Mucosa of rectum (tissue), 2 donors: ENCODE results near the gene KNCN.

Source experiments
- H3K27ac ChIP-seq, 2 donors: one replicate each; pipeline ENCODE4 v1.7.0; 2013; ENCODE audit warnings: inconsistent platforms in 2 of 2, low read depth in 2 of 2, low read length in 2 of 2
- H3K27me3 ChIP-seq, 2 donors: one replicate each; pipeline ENCODE4 v1.7.0; 2013; ENCODE audit warnings: low read length in 2 of 2; ENCODE audit not compliant: control insufficient read depth in 2 of 2, insufficient read depth in 2 of 2
- H3K36me3 ChIP-seq, 2 donors: one replicate each; pipeline ENCODE4 v1.7.0; 2013; ENCODE audit warnings: low read length in 2 of 2; ENCODE audit not compliant: control insufficient read depth in 2 of 2, insufficient read depth in 2 of 2
- H3K4me1 ChIP-seq, 2 donors: one replicate each; pipeline ENCODE4 v1.7.0; 2013; ENCODE audit warnings: low read length in 2 of 2, mild to moderate bottlenecking in 1 of 2; ENCODE audit not compliant: control insufficient read depth in 2 of 2, insufficient read depth in 2 of 2
- H3K4me3 ChIP-seq, 2 donors: one replicate each; pipeline ENCODE4 v1.7.0; 2013; ENCODE audit warnings: low read length in 2 of 2
- H3K9ac ChIP-seq, 2 donors: one replicate each; pipeline ENCODE4 v1.7.0; 2013; ENCODE audit warnings: low read length in 2 of 2, low read depth in 1 of 2, mild to moderate bottlenecking in 1 of 2
- H3K9me3 ChIP-seq, 2 donors: one replicate each; pipeline ENCODE4 v1.7.0; 2013; ENCODE audit warnings: low read length in 2 of 2; ENCODE audit not compliant: control insufficient read depth in 2 of 2
- donor health status: healthy.
- donor health status: Normal muscosa, but diverticular disease.

KNCN gene

GRCh38 chr1:46583494-46583893 lies 32.0 kb upstream of the KNCN start:
- no peak overlapping the region for H3K9ac ChIP-seq
- H3K27me3 ChIP-seq: no peaks in the 10 kb centered on the region
- H3K4me3 ChIP-seq: no peak overlapping the region
- no peaks in the 10 kb centered on the region for H3K9me3 ChIP-seq
- H3K27ac ChIP-seq: no peak overlapping the region
- peaks cover 41 to 53% of the 10 kb centered on the region in 2 donors for H3K36me3 ChIP-seq
- H3K4me1 ChIP-seq: no peaks in the 10 kb centered on the region

- no peak overlapping the region for H3K9ac ChIP-seq
- no peak overlapping the region for H3K4me3 ChIP-seq
- H3K4me1 ChIP-seq: no peaks in the 10 kb centered on the region
- no peaks in the 10 kb centered on the region for H3K27me3 ChIP-seq
- peaks cover 42 to 57% of the 10 kb centered on the region in 2 donors for H3K36me3 ChIP-seq
- no peaks in the 10 kb centered on the region for H3K9me3 ChIP-seq
- H3K27ac ChIP-seq: no peak overlapping the region
Observed at GRCh38 chr1:46582972-46583371, 31.5 kb upstream of the KNCN start.

GRCh38 chr1:46581681-46582455 lies 30.4 kb upstream of the KNCN start:
- Histone ChIP-seq H3K36me3 (peaks cover 48 to 64% of the 10 kb centered on the region in 2 donors), H3K9ac (no peak overlapping the region), H3K4me3 (no peak overlapping the region), H3K27me3 (no peaks in the 10 kb centered on the region), H3K9me3 (no peaks in the 10 kb centered on the region), H3K27ac (no peak overlapping the region), H3K4me1 (no peaks in the 10 kb centered on the region)

GRCh38 chr1:46580140-46580903 lies 28.9 kb upstream of the KNCN start:
- Histone ChIP-seq H3K36me3 (peaks cover 47 to 63% of the 10 kb centered on the region in 2 donors), H3K9me3 (no peaks in the 10 kb centered on the region), H3K4me1 (no peaks in the 10 kb centered on the region), H3K27ac (no peak overlapping the region), H3K4me3 (no peak overlapping the region), H3K9ac (no peak overlapping the region), H3K27me3 (no peaks in the 10 kb centered on the region)

GRCh38 chr1:46577671-46578070 lies 26.2 kb upstream of the KNCN start:
- no peak overlapping the region for H3K27ac ChIP-seq
- no peaks in the 10 kb centered on the region for H3K4me1 ChIP-seq
- H3K27me3 ChIP-seq: no peaks in the 10 kb centered on the region
- peaks cover 55 to 57% of the 10 kb centered on the region in 2 donors for H3K36me3 ChIP-seq
- no peak overlapping the region for H3K9ac ChIP-seq
- no peak overlapping the region for H3K4me3 ChIP-seq
- H3K9me3 ChIP-seq: no peaks in the 10 kb centered on the region

- Histone ChIP-seq H3K4me3 (no peak overlapping the region), H3K36me3 (peaks cover 55 to 56% of the 10 kb centered on the region in 2 donors), H3K9me3 (no peaks in the 10 kb centered on the region), H3K27ac (no peak overlapping the region), H3K9ac (no peak overlapping the region), H3K4me1 (no peaks in the 10 kb centered on the region), H3K27me3 (no peaks in the 10 kb centered on the region)
Observed at GRCh38 chr1:46576596-46576995, 25.1 kb upstream of the KNCN start.

GRCh38 chr1:46575778-46576177 lies 24.3 kb upstream of the KNCN start:
- no peak overlapping the region for H3K9ac ChIP-seq
- H3K27me3 ChIP-seq: no peaks in the 10 kb centered on the region
- H3K36me3 ChIP-seq: peaks cover 54% of the 10 kb centered on the region in 2 donors
- H3K4me1 ChIP-seq: no peaks in the 10 kb centered on the region
- H3K4me3 ChIP-seq: no peak overlapping the region
- H3K27ac ChIP-seq: no peak overlapping the region
- no peaks in the 10 kb centered on the region for H3K9me3 ChIP-seq

- no peaks in the 10 kb centered on the region for H3K9me3 ChIP-seq
- no peak overlapping the region for H3K9ac ChIP-seq
- H3K4me1 ChIP-seq: no peaks in the 10 kb centered on the region
- no peak overlapping the region for H3K4me3 ChIP-seq
- peaks cover 49 to 52% of the 10 kb centered on the region in 2 donors for H3K36me3 ChIP-seq
- H3K27me3 ChIP-seq: no peaks in the 10 kb centered on the region
- H3K27ac ChIP-seq: no peak overlapping the region
Observed at GRCh38 chr1:46575300-46575699, 23.9 kb upstream of the KNCN start.

- H3K27me3 ChIP-seq: no peaks in the 10 kb centered on the region
- no peak overlapping the region for H3K9ac ChIP-seq
- no peaks in the 10 kb centered on the region for H3K9me3 ChIP-seq
- no peak overlapping the region for H3K4me3 ChIP-seq
- peaks cover 43 to 49% of the 10 kb centered on the region in 2 donors for H3K36me3 ChIP-seq
- no peak overlapping the region for H3K27ac ChIP-seq
- no peaks in the 10 kb centered on the region for H3K4me1 ChIP-seq
Observed at GRCh38 chr1:46571691-46572225, 20.3 kb upstream of the KNCN start.
